Peyer's patch (tissue), 4 donors: ENCODE data around the gene BBLN. TPM values are rescaled to one million over a fixed set of nuclear protein-coding genes. Genes with fewer than 3 reads are reported as not detected.
A peak's percentile ranks its signal among the peaks of the same experiment; 100 is the strongest.

Experiments
- DNase-seq, 3 donors: peaks; one replicate each; pipeline ENCODE4 v3.0.0-alpha.2; 2017 to 2019
- H3K27ac ChIP-seq, 4 donors: fragments of 200-600 bp; sonication (generic); one replicate each; pipeline ENCODE4 v1.5.1; 2016 to 2019
- H3K27me3 ChIP-seq, 2 donors: fragments of 200-600 bp; sonication (generic); one replicate each; pipeline ENCODE4 v1.5.1; 2019
- H3K36me3 ChIP-seq, 3 donors: fragments of 200-600 bp; sonication (generic); one replicate each; pipeline ENCODE4 v1.5.1; 2016 to 2019
- H3K4me1 ChIP-seq, 4 donors: fragments of 200-600 bp; sonication (generic); one replicate each; pipeline ENCODE4 v1.5.1; 2016 to 2019
- H3K4me3 ChIP-seq, 4 donors: fragments of 200-600 bp; sonication (generic); 1 replicate in 3 of 4; 2 replicates in 1 of 4; pipeline ENCODE4 v1.5.1; 2016 to 2019; ENCODE audit warnings: mild to moderate bottlenecking in 1 of 4
- H3K9me3 ChIP-seq, 4 donors: fragments of 200-600 bp; sonication (generic); one replicate each; pipeline ENCODE4 v1.5.1; 2016 to 2019; ENCODE audit warnings: mild to moderate bottlenecking in 1 of 4
- CTCF ChIP-seq, 6 experiments: fragments of 450-650 bp in 4 of 6; fragments of 200-600 bp in 2 of 6; sonication (generic) in 1 of 6; IDR thresholded peaks; one replicate each; pipeline ENCODE4 v1.5.1; 2017 to 2019; ENCODE audit warnings: antibody characterized with exemption in 6 of 6, mild to moderate bottlenecking in 3 of 6, moderate library complexity in 1 of 6
- POLR2A ChIP-seq, 2 donors: fragments of 450-650 bp; IDR thresholded peaks; one replicate each; pipeline ENCODE4 v1.5.1; 2017; ENCODE audit warnings: antibody characterized with exemption in 2 of 2, mild to moderate bottlenecking in 2 of 2, moderate library complexity in 2 of 2
- total RNA-seq, 4 donors: library from RNA; depleted of rRNA; stranded (reverse); fragments of >200 nt; gene quantifications; one replicate each; pipeline ENCODE4 v1.1.0, GENCODE V29; 2016

BBLN gene
- total RNA-seq, 4 donors from 2014 or later: 38.8 to 93.7 (median 70.2) TPM

- Histone ChIP-seq H3K4me3 (no peak overlapping the region), H3K27ac (no peak overlapping the region), H3K9me3 (no peaks in the 10 kb centered on the region), H3K36me3 (no peaks in the 10 kb centered on the region), H3K27me3 (no peaks in the 10 kb centered on the region), H3K4me1 (peaks cover 0 to 13% (median 2%) of the 10 kb centered on the region in 4 donors)
- TF ChIP-seq POLR2A (IDR thresholded peaks at IDR 0.05) (no peak), CTCF (IDR thresholded peaks at IDR 0.05) (no peak)
- DNase-seq: peak in 2 of 3 donors; percentile 36
Measured at GRCh38 chr9:128151309-128152132, 8.5 kb upstream of the BBLN start.

GRCh38 chr9:128152133-128153059 lies 7.7 kb upstream of the BBLN start:
- H3K4me1 ChIP-seq: peaks cover 0 to 13% (median 2%) of the 10 kb centered on the region in 4 donors
- DNase-seq: peak in 2 of 3 donors; percentile 19 to 22
- no peaks in the 10 kb centered on the region for H3K36me3 ChIP-seq
- H3K27ac ChIP-seq: no peak overlapping the region
- H3K9me3 ChIP-seq: no peaks in the 10 kb centered on the region
- no peak for TF ChIP-seq POLR2A (IDR thresholded peaks at IDR 0.05)
- no peak for TF ChIP-seq CTCF (IDR thresholded peaks at IDR 0.05)
- no peaks in the 10 kb centered on the region for H3K27me3 ChIP-seq
- no peak overlapping the region for H3K4me3 ChIP-seq

GRCh38 chr9:128153060-128153946 lies 6.8 kb upstream of the BBLN start:
- no peak overlapping the region for H3K27ac ChIP-seq
- no peaks in the 10 kb centered on the region for H3K36me3 ChIP-seq
- DNase-seq: peak in 1 of 3 donors; percentile 37
- TF ChIP-seq POLR2A (IDR thresholded peaks at IDR 0.05): no peak
- no peak for TF ChIP-seq CTCF (IDR thresholded peaks at IDR 0.05)
- H3K27me3 ChIP-seq: no peaks in the 10 kb centered on the region
- H3K9me3 ChIP-seq: no peaks in the 10 kb centered on the region
- H3K4me1 ChIP-seq: peaks cover 0 to 13% (median 2%) of the 10 kb centered on the region in 4 donors
- H3K4me3 ChIP-seq: no peak overlapping the region

GRCh38 chr9:128153947-128154695 lies 5.9 kb upstream of the BBLN start:
- Histone ChIP-seq H3K4me3 (no peak overlapping the region), H3K27ac (no peak overlapping the region), H3K36me3 (no peaks in the 10 kb centered on the region), H3K4me1 (peaks cover 0 to 7% (median 0%) of the 10 kb centered on the region in 4 donors), H3K9me3 (no peaks in the 10 kb centered on the region), H3K27me3 (no peaks in the 10 kb centered on the region)
- peak in 1 of 3 donors; percentile 31 for DNase-seq
- TF ChIP-seq POLR2A (IDR thresholded peaks at IDR 0.05) (no peak), CTCF (IDR thresholded peaks at IDR 0.05) (no peak)
